ENCODE measurements around the gene APOBEC3C.
"Not testable (repeated sequence)": the region's sequence is repeated elsewhere in the genome, so short reads cannot be mapped to it uniquely, and the experiment has no call there.

The APOBEC3C gene

DNA sequence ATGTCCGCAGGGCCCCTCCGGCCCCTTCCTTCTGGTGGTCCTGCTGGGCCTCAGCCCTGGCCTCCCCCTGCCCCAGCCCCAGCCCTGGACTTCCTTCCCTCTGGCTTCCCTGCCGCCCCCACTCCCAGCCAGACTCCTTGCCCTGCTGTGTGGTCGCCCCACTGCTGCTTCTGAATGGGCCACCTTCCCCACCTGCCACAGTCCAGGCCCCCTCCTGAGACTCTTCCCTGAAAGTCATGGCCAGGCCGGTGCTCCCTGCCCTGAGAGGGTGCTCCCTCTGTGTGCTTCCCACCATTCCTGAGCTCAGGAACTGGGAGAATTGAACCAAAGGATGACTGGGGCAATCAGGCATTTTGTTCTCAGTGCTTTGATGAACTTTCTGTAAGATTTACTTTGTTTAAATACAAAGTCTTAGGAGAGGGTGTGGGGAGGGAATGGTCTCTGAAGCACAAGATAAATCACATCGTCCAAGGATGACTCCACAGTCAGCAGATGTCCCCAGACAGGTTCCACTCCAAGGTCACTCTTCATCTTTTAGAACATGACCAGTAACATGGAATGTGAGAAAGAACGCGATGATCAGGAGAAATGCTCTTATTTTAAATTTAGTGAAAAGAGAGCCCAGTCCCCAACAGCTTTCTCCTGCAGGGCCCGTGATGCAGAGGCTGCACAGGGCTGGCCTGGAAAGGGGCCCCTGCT lies 7.6 kb downstream of the APOBEC3C start:
- DNase-seq (ENCODE audit: low spot score): no peak

DNA sequence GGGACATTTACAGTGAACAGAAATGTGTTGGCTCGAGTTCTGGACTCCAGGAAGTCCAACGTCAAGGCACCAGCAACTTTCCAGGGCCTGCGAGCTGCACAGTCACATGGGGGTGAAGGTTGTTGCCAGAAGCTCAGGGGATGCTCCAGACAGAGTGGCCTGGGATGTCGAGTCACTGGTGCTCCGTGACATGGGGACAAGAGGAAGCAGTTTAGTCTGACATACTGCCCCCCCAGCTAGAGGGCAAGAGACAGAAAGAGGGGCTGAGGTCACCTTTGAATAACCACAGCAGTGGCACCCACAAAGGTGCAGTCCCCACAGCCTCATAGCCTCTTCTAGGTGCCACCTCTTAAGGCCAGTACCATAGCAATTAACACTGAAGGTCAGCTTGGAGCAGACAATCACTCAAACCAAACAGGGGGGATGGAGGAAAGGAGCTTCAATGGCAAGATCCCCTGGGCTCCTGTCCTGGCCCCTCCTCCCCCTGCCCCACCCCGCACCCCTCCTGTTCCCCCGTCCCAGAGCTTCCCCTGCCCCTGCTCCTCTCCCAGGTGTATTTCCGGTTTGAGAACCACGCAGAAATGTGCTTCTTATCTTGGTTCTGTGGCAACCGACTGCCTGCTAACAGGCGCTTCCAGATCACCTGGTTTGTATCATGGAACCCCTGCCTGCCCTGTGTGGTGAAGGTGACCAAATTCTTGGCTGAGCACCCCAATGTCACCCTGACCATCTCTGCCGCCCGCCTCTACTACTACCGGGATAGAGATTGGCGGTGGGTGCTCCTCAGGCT lies 10.7 kb downstream of the APOBEC3C start:
- DNase-seq (ENCODE audit: low spot score): no peak

DNA sequence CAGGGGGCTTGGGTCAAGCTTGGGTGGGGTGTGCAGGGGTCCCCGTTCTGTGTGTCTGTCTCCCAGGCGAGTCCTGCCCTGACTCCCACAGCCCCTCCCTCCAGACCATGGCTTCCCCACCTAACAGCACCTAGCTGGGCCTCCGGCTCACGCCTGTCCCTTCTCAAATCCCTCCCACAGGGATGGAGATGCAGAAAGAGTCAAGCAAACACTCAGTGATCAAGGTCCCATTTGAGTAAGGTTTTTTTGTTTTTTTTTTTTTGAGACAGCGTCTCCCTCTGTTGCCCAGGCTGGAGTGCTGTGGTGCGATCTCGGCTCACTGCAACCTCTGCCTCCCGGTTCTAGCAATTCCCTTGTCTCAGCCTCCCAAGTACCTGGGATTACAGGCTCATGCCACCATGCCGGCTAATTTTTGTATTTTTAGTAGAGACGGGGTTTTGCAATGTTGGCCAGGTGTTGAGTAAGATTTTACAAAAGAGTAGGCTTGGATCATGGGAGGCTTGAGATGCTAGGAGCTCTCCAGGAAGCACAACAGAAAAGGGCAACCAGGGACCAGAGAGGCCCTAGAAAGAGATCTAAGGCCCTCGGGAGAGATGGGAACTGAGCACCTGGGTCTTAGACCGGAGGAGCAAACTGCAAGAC lies 12.6 kb downstream of the APOBEC3C start:
- no peak for DNase-seq (ENCODE audit: low spot score)

DNA sequence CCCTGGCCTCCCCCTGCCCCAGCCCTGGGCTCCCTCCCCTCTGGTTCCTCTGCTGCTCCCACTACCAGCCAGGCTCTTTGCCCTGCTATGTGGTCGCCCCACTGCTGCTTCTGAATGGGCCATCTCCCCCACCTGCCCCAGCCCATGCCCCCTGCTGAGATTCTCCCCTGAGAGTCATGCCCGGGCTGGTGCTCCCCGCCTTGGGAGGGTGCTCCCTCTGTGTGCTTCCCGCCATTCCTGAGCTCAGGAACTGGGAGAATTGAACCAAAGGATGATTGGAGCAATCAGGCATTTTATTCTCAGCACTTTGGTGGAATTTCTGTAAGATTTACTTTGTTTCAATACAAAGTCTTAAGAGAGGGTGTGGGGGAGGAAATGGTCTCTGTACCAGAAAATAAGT lies 13.7 kb downstream of the APOBEC3C start:
- no peak for DNase-seq (ENCODE audit: low spot score)

DNA sequence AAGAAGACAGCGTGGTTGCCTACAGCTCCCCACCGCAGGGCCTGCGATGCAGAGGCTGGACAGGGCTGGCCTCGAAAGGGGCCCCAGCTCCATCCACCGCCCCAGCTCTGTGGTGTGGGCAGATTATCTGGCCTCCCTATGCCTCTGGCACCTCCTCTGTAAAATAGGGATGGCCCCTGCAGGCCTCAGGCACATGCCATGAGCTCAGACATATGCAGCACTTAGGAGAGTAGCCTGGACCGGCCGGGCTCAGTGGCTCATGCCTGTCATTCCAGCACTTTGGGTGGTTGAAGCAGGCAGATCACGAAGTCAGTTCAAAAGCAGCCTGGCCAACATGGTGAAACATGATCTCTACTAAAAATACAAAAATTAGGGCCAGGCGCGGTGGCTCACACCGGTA lies 14.2 kb downstream of the APOBEC3C start:
- DNase-seq (ENCODE audit: low spot score): no peak

DNA sequence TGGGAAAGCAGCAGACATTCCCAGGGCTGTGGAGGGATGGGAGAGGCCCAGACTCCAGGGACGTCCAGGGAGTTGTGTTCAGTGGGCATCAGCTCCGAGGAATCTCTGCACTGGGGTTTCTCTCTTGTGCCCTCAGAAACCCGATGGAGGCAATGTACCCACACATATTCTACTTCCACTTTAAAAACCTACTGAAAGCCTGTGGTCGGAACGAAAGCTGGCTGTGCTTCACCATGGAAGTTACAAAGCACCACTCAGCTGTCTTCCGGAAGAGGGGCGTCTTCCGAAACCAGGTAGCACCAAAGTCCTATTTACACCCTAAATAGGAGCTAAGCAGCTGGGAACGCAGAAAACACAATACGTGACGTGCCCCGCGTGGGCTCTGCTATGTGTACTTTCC lies 15.2 kb downstream of the APOBEC3C start:
- no peak for DNase-seq (ENCODE audit: low spot score)

DNA sequence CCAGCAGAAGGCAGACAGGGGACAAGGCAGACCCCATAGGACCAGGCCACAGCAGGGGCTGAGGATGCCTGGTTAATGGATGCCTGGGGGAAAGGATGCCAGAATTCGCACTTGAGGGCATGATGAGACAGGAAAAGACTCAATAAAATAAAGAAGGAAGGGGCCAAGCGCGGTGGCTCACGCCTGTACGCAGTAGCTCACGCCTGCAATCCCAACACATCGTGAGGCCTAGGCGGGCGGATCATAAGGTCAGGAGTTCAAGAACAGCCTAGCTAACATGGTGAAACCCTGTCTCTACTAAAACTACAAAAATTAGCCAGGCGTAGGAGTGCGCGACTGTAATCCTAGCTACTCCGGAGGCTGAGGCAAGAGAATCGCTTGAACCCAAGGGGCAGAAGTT lies 16.6 kb downstream of the APOBEC3C start:
- no peak for DNase-seq (ENCODE audit: low spot score)

DNA sequence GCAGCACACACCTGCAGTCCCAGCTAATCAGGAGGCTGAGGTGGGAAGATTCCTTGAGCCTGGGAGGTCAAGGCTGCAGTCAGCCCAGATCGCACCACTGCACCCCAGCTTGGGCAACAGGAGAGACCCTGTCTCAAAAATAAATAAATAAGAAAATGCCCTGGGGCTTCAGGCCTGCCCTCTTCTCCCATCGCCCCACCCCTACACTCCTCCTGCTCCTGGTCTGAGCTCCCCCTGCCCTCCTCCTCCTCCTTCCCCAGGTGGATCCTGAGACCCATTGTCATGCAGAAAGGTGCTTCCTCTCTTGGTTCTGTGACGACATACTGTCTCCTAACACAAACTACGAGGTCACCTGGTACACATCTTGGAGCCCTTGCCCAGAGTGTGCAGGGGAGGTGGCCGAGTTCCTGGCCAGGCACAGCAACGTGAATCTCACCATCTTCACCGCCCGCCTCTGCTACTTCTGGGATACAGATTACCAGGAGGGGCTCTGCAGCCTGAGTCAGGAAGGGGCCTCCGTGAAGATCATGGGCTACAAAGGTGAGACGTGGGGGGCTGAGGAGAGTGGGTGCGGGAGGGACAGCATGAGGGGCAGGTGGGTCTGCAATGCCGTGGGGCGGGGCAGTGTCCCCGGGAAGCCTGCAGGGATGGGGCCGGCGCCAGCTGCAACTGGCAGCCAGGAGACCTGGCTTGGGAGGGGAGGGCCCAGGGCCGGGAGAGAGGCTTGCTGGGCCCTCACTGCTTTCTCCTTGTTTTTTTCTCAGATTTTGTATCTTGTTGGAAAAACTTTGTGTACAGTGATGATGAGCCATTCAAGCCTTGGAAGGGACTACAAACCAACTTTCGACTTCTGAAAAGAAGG lies 17.6 kb downstream of the APOBEC3C start:
- DNase-seq (ENCODE audit: low spot score): not testable (repeated sequence)

DNA sequence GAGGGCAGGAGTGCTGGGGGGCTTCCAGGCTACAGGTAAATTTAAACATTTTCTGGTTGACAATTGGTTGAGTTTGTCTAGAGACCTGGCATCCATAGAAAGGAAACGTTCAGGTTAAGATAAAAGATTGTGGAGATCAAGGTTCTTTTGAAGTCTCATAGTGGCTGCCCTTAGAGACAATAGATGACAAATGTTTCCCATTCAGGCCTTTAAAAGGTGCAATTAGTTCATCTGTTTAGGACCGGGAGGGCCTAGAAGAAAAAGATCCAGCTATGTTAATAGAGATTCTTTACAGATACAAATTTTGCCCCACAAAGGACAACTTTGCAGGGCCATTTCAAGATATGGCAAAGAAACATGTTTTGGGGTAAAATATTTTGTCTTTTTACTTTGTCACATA lies 23.0 kb downstream of the APOBEC3C start:
- DNase-seq (ENCODE audit: low spot score): not testable (repeated sequence)

DNA sequence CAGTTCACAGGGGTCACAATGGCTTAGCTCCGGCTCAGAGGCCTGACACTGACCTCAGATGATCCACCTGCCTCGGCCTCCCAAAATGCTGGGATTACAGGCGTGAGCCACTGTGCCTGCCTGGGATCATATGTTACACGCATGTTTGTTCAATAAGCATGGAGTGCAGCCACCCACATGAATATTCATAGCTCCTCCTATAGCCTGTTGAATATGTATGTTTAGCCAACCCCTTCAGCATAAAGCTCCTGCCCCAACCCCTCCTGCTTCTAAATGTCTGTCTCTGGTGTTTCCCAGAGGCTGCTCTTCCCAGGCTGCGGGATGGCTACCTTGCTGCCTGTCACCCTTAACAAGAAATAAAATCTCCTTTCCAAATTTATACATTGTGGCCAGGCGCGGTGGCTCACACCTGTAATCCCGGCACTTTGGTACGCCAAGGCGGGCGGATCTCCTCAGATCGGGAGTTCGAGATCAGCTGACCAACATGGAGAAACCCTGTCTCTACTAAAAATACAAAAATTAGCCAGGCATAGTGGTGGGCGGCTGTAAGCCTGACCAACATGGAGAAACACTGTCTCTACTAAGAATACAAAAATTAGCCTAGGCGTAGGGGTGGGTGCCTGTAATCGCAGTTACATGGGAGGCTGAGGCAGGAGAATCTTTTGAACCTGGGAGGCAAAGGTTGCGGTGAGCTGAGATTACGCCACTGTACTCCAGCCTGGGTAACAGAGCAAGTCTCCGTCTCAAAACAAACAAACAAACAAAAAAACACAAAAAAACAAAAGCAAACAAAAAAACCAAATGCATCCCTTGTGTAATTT lies 25.5 kb downstream of the APOBEC3C start:
- DNase-seq (ENCODE audit: low spot score): no peak

DNA sequence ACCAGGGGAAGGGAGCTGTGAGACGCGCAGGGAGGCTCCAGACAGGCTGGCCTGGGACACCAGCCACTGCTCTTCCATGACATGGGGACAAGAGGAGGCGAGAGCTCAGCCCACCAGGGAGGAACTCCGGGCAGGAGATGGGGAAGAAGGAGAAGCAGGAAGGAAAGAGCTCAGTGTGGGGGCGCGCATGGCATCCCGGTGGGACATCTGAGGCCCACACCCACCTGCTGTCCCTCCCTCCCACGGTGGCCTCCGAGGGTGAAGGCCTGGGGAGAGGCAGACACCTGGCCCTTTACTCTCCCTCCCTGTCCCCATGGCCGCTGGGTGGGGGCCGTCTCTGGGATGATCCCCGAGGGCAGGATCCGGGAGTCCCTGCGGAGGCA lies 26.1 kb downstream of the APOBEC3C start:
- DNase-seq (ENCODE audit: low spot score): not testable (repeated sequence)

DNA sequence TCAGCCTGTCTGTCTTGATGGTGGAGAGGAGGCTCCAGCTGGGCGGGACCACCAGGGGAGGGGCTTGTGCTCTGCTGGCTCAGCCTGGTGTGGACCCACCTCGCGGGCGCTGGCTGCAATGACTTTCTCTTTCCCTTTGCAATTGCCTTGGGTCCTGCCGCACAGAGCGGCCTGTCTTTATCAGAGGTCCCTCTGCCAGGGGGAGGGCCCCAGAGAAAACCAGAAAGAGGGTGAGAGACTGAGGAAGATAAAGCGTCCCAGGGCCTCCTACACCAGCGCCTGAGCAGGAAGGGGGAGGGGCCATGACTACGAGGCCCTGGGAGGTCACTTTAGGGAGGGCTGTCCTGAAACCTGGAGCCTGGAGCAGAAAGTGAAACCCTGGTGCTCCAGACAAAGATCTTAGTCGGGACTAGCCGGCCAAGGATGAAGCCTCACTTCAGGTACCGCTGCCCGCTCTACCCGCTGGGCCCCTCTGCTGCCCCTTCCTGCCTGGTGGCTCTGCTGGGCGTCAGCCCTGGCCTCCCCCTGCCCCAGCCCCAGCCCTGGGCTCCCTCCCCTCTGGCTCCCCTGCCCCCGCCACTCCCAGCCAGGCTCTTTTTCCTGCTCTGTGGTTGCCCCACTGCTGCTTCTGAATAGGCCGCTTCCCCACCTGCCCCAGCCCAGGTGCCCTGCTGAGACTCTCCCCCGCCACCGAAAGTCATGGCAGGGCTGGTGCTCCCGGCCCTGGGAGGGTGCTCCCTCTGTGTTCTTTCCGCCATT lies 26.7 kb downstream of the APOBEC3C start, which contains the start of gene APOBEC3F:
TSS of gene APOBEC3F (plus strand) at position 327 of the 759 bp plus-strand sequence. CDS start at position 424, 97 bp downstream.
- DNase-seq (ENCODE audit: low spot score): not testable (repeated sequence)

DNA sequence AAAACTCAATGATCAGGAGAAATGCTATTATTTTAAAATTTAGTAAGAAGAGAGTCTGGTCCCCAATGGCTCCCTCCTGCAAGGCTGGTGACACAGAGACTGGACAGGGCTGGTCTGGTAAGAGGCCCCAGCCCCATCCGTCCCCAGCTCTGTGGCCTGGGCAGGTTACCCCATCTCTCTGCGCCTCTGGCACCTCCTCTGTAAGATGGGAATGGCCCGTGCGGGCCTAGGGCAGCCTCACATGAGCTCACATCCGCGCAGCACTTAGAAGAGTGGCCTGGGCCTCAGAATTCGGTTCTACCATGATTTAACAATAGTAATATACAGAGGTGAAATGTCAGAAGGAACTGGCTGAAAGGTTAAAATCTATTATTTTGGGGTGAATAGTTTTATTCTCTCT lies 27.9 kb downstream of the APOBEC3C start:
- no peak for DNase-seq (ENCODE audit: low spot score)

DNA sequence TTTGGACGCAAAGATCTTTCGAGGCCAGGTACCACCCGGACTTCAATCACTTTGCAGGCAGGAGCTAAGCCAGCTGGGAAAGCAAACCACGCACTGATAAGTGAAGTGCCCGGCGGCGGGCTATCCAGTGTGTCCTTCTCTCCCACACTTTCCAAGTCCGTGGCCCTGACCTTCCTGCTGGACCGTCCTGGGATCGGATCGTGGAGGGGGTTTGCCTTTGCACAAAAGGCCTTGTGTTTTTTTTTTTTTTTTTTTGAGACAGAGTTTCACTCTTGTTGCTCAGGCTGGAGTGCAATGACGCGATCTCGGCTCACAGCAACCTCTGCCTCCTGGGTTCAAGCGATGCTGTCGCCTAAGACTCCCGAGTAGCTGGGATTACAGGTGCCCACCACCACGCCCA lies 29.0 kb downstream of the APOBEC3C start:
- DNase-seq (ENCODE audit: low spot score): not testable (repeated sequence)

DNA sequence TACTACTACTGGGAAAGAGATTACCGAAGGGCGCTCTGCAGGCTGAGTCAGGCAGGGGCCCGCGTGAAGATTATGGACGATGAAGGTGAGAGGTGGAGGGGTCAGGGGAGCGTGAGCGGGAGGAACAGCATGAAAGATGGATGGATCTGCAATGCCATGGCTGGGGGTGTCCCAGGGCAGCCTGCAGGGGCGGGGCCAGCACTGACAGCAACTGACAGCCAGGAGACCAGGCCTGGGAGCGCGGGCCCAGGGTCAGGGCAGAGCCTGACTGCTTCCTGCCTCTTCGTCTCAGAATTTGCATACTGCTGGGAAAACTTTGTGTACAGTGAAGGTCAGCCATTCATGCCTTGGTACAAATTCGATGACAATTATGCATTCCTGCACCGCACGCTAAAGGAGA lies 31.1 kb downstream of the APOBEC3C start:
- not testable (repeated sequence) for DNase-seq (ENCODE audit: low spot score)

DNA sequence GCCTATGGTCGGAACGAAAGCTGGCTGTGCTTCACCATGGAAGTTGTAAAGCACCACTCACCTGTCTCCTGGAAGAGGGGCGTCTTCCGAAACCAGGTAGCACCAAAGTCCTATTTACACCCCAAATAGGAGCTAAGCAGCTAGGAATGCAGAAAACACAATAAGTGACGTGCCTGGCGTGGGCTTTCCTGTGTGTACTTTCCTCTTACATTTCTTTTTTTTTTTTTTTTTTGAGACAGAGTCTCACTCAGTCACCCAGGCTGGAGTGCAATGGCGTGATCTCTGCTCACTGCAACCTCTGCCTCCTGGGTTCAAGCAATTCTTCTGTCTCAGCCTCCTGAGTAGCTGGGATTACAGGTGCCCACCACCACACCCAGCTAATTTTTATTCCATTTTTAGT lies 35.4 kb downstream of the APOBEC3C start:
- not testable (repeated sequence) for DNase-seq (ENCODE audit: low spot score)

DNA sequence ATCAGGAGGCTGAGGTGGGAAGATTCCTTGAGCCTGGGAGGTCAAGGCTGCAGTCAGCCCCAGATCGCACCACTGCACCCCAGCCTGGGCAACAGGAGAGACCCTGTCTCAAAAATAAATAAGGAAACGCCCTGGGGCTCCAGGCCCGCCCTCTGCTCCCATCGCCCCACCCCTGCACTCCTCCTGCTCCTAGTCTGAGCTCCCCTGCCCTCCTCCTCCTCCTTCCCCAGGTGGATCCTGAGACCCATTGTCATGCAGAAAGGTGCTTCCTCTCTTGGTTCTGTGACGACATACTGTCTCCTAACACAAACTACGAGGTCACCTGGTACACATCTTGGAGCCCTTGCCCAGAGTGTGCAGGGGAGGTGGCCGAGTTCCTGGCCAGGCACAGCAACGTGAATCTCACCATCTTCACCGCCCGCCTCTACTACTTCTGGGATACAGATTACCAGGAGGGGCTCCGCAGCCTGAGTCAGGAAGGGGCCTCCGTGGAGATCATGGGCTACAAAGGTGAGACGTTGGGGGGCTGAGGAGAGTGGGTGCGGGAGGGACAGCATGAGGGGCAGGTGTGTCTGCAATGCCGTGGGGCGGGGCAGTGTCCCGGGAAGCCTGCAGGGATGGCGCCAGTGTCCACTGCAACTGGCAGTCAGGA lies 37.9 kb downstream of the APOBEC3C start:
- not testable (repeated sequence) for DNase-seq (ENCODE audit: low spot score)

DNA sequence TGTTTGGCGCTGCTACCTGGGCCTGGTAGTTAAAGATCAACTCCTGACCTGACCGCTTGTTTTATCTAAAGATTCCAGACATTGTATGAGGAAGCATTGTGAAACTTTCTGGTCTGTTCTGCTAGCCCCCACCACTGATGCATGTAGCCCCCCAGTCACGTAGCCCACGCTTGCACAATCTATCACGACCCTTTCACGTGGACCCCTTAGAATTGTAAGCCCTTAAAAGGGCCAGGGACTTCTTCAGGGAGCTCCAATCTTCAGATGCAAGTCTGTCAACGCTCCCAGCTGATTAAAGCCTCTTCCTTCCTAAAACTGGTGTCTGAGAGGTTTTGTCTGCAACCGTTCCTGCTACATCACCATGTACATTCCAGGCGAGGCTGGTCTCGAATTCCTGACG lies 41.6 kb downstream of the APOBEC3C start:
- no peak for DNase-seq (ENCODE audit: low spot score)

DNA sequence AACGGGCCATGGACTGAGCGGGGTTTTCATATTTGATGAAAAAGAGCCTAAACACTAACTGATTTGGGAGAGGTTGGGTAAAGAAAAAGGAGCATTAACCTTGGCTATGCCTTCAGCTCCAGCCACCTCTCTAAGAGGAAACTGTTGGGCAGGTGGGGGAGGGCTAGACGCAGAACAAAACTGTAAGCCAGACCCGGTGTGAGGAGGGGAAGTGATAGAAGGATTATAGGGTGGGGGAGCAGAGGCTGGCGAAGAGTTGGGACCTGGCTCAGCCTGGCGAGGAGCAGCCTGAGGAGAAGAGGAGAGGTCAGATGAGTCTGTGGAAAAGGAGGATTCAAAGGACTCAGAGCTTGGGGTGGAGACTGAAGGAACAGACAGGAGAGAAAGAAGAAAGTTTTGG lies 47.2 kb downstream of the APOBEC3C start:
- not testable (repeated sequence) for DNase-seq (ENCODE audit: low spot score)

DNA sequence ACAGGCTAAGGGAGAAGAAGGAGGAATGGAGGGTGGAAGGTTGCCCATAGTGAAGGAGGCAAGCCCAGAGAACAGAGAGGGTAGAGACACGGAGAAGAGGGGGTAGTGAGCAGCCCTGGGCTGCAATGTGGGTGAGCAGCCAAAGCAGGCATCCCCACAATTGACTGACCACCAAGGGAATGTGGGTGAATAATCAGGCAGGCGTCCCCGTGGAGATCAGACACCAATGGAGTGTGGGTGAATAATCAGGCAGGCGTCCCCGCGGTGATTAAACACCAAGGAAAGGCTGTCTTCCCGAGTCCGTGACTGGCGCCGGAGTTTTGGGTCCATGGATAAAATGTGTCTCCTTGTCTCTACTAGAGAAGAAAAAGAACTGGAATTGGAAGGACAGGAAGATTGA lies 47.9 kb downstream of the APOBEC3C start:
- not testable (repeated sequence) for DNase-seq (ENCODE audit: low spot score)
